K562 (cell line): ENCODE results near the gene SERTAD1. TPM values are rescaled to one million over a fixed set of nuclear protein-coding genes. Genes with fewer than 3 reads are reported as not detected.
A peak's percentile ranks its signal among the peaks of the same experiment; 100 is the strongest.

Source experiments
- BRCA1 ChIP-seq, 2 experiments: fragments of 450-650 bp in 1 of 2; sonication (generic) in 1 of 2; formaldehyde crosslinking in 1 of 2; IDR thresholded peaks; 2 replicates each; pipeline versions ENCODE4 v1.5.0 to v1.6.1; 2017 to 2020; ENCODE audit warnings: mild to moderate bottlenecking in 1 of 2, missing genetic modification reagents in 1 of 2
- C11orf30 ChIP-seq: fragments of 450-650 bp; IDR thresholded peaks from 2 replicates; pipeline ENCODE4 v1.6.1; 2016; ENCODE audit warnings: low read depth, mild to moderate bottlenecking
- CBFA2T3 ChIP-seq: fragments of 450-650 bp; IDR thresholded peaks from 2 replicates; pipeline ENCODE4 v1.6.1; 2017
- DNMT1 ChIP-seq: fragments of 450-650 bp; IDR thresholded peaks from 2 replicates; pipeline ENCODE4 v1.6.1; 2016; ENCODE audit warnings: antibody characterized with exemption, mild to moderate bottlenecking
- EP300 ChIP-seq: IDR thresholded peaks from 2 replicates; pipeline ENCODE4 v1.6.1; 2012; ENCODE audit warnings: low read length, improper control_type of control experiment
- MLX ChIP-seq, 2 experiments: fragments of 450-650 bp in 1 of 2; sonication (generic) in 1 of 2; formaldehyde crosslinking; conservative IDR thresholded peaks; 2 replicates each; pipeline versions ENCODE4 v1.4.0 to v1.8.1; 2020 to 2022; ENCODE audit warnings: mild to moderate bottlenecking in 1 of 2, missing genetic modification reagents in 1 of 2
- MNT ChIP-seq, 2 experiments: fragments of 450-650 bp; conservative IDR thresholded peaks; 2 replicates each; pipeline ENCODE4 v1.6.1; 2017; ENCODE audit warnings: mild to moderate bottlenecking in 2 of 2, moderate library complexity in 2 of 2
- PCBP1 ChIP-seq: fragments of 200-400 bp; formaldehyde crosslinking; IDR thresholded peaks from 2 replicates; pipeline ENCODE4 v1.6.1; 2018; ENCODE audit warnings: mild to moderate bottlenecking, low read depth, low read length; ENCODE audit not compliant: poor library complexity, severe bottlenecking
- PHB ChIP-seq: fragments of 250-450 bp; sonication (Bioruptor Pico); IDR thresholded peaks from 2 replicates; pipeline ENCODE4 v1.5.0; 2021
- POLR2H ChIP-seq: IDR thresholded peaks from 2 replicates; pipeline ENCODE4 v1.6.1; 2016; ENCODE audit warnings: missing genetic modification characterization, low read depth, mild to moderate bottlenecking, control low read depth, missing compliant biosample characterization, moderate library complexity
- PYGO2 ChIP-seq: fragments of 450-650 bp; IDR thresholded peaks from 2 replicates; pipeline ENCODE4 v1.6.1; 2016; ENCODE audit warnings: mild to moderate bottlenecking, missing genetic modification characterization, moderate library complexity, missing compliant biosample characterization
- SMARCC2 ChIP-seq: fragments of 450-650 bp; IDR thresholded peaks from 2 replicates; pipeline ENCODE4 v1.6.1; 2017; ENCODE audit warnings: antibody characterized with exemption, moderate library complexity, mild to moderate bottlenecking, low read depth
- TCF7L2 ChIP-seq: fragments of 150-350 bp; IDR thresholded peaks from 2 replicates; pipeline ENCODE4 v1.6.1; 2016; ENCODE audit warnings: low read depth, mild to moderate bottlenecking, low read length, moderate library complexity
- USF1 ChIP-seq: sonication (generic); formaldehyde crosslinking; IDR thresholded peaks from 2 replicates; pipeline ENCODE4 v1.9.0; 2022; ENCODE audit warnings: mild to moderate bottlenecking, missing genetic modification reagents
- ZBTB43 ChIP-seq: sonication (generic); formaldehyde crosslinking; IDR thresholded peaks from 2 replicates; pipeline ENCODE4 v1.8.0; 2023; ENCODE audit warnings: mild to moderate bottlenecking, missing genetic modification reagents
- ZNF146 ChIP-seq: IDR thresholded peaks from one replicate; pipeline ENCODE4 v1.6.1; 2018; ENCODE audit warnings: missing compliant biosample characterization; ENCODE audit not compliant: unreplicated experiment
- ZNF263 ChIP-seq: sonication (generic); formaldehyde crosslinking; IDR thresholded peaks from 2 replicates; pipeline ENCODE4 v1.8.0; 2022; ENCODE audit warnings: mild to moderate bottlenecking, missing genetic modification reagents, borderline replicate concordance
- ZNF518B ChIP-seq: fragments of 250-450 bp; sonication (Bioruptor Pico); IDR thresholded peaks from 2 replicates; pipeline ENCODE4 v1.5.0; 2021; ENCODE audit warnings: mild to moderate bottlenecking, moderate library complexity
- polyA plus RNA-seq, 8 experiments: library from polyadenylated mRNA; depleted of rRNA in 4 of 8; stranded (reverse) in 5 of 8; unstranded in 3 of 8; fragments of >200 nt; fragmentation: Nextera tagmentation in 2 of 8; fragmentation: Illumina TruSeq in 1 of 8; extraction: Ambion mirVana in 2 of 8; extraction: Trizol in 1 of 8; gene quantifications; 2 replicates each; pipeline versions ENCODE4 v1.2.1 to v1.2.3, GENCODE V29; 2011 to 2014; ENCODE audit warnings: inconsistent platforms in 1 of 8, missing spikeins in 1 of 8
- total RNA-seq, 7 experiments: library from RNA; depleted of rRNA in 6 of 7; stranded (reverse); fragments of >200 nt in 6 of 7; fragmentation: Illumina TruSeq in 2 of 7; extraction: Trizol in 2 of 7; gene quantifications; 2 replicates each; pipeline versions ENCODE4 v1.2.1 to v1.2.3, GENCODE V29; 2011 to 2021; ENCODE audit warnings: low replicate concordance in 1 of 7

The SERTAD1 gene
- total and polyA plus RNA-seq, 9 of the 15 experiments (the other 6 are each of a cell fraction or from before 2014, with no cell fraction given) = 0.15 to 8.7 (median 4.9) TPM

GRCh38 chr19:40464059-40465024 lies 38.5 kb upstream of the SERTAD1 start (continued):
- TF ChIP-seq ZBTB43 (no peak), PHB (CRISPR knock-in tag) (no peak), C11orf30 (peak; percentile 96), PCBP1 (no peak), ZNF146 (no peak), MNT (conservative IDR thresholded peaks at IDR 0.05) (peak; percentile 74 to 85), USF1 (CRISPR knock-in tag) (peak; percentile 85), POLR2H (tag) (no peak), EP300 (peak; percentile 95), TCF7L2 (no peak), BRCA1 (IDR thresholded peaks at IDR 0.05) (no peak), BRCA1 (CRISPR knock-in tag; IDR thresholded peaks at IDR 0.05) (no peak), CBFA2T3 (peak; percentile 99), ZNF518B (CRISPR knock-in tag) (no peak), SMARCC2 (peak; percentile 92), DNMT1 (peak; percentile 90; the same call in 1 of the 2 replicates), MLX (CRISPR knock-in tag; conservative IDR thresholded peaks at IDR 0.05) (no peak), ZNF263 (CRISPR knock-in tag) (peak; percentile 58; the same call in 1 of the 2 replicates), PYGO2 (tag) (no peak)
